A549 (cell line): ENCODE measurements around the gene VSIG8. TPM values are rescaled to one million over a fixed set of nuclear protein-coding genes. Genes with fewer than 3 reads are reported as not detected.

Experiments used
- ATAC-seq, 2 experiments: fragments of 200-7000 bp in 1 of 2; fragments of >200 bp in 1 of 2; cut with Nextera tagmentation in 1 of 2; cut with Tn5 transposase in 1 of 2; 3 replicates each; pipeline versions ENCODE4 v1.8.0 to v1.9.1; 2018 to 2020; ENCODE audit warnings: mild to moderate bottlenecking in 1 of 2, moderate library complexity in 1 of 2
- CTCF ChIA-PET: fragments of 300-600 bp; sonication (Branson Sonifier 250); formaldehyde crosslinking; extraction: SDS; loops from one replicate; lab custom pipeline; 2021; ENCODE audit warnings: antibody characterized with exemption, inconsistent platforms; lab: Yijun Ruan, JAX
- POLR2A ChIA-PET: fragments of 350-600 bp; formaldehyde crosslinking; extraction: SDS; loops from one replicate; lab custom pipeline; 2021; ENCODE audit warnings: antibody characterized with exemption, inconsistent platforms; lab: Yijun Ruan, JAX
- DNase-seq, 2 experiments: peaks; one replicate each; pipeline versions ENCODE4 v3.0.0 to v3.0.0-alpha.2; 2011 to 2016; ENCODE audit warnings: low read depth in 1 of 2, low spot score in 1 of 2
- FAIRE-seq: peaks from 2 replicates; lab custom pipeline; 2011; peaks lifted over from hg19 to GRCh38; lab: Jason Lieb, UNC
- H3K27ac ChIP-seq, 2 experiments: fragments of >200 bp; sonication (Bioruptor Twin); formaldehyde crosslinking; 3 replicates each; pipeline ENCODE4 v1.5.1; 2016 to 2017
- H3K4me1 ChIP-seq: fragments of >200 bp; sonication (Bioruptor Twin); formaldehyde crosslinking; 3 replicates; pipeline ENCODE4 v1.6.1; 2016
- H3K4me2 ChIP-seq: fragments of >200 bp; sonication (Bioruptor Twin); formaldehyde crosslinking; 3 replicates; pipeline ENCODE4 v1.6.1; 2016
- H3K4me3 ChIP-seq: fragments of >200 bp; sonication (Bioruptor Twin); formaldehyde crosslinking; 3 replicates; pipeline ENCODE4 v1.5.1; 2016
- H3K9me3 ChIP-seq: fragments of >200 bp; sonication (Bioruptor Twin); formaldehyde crosslinking; 3 replicates; pipeline ENCODE4 v1.6.1; 2016
- CTCF ChIP-seq: fragments of >200 bp; sonication (Bioruptor Twin); formaldehyde crosslinking; IDR thresholded peaks from 3 replicates; pipeline ENCODE4 v1.5.1; 2016
- ESRRA ChIP-seq: fragments of 150-350 bp; IDR thresholded peaks from 2 replicates; pipeline ENCODE4 v1.6.1; 2014; ENCODE audit warnings: mild to moderate bottlenecking, low read length, borderline replicate concordance
- GATA3 ChIP-seq: IDR thresholded peaks from 2 replicates; pipeline ENCODE4 v1.6.1; 2012; ENCODE audit warnings: borderline replicate concordance
- HOXB13 ChIP-seq: fragments of 250-450 bp; sonication (Bioruptor Pico); IDR thresholded peaks from 2 replicates; pipeline ENCODE4 v1.5.0; 2020; ENCODE audit warnings: low read depth, mild to moderate bottlenecking, moderate library complexity
- JUNB ChIP-seq: fragments of >200 bp; sonication (Bioruptor Twin); formaldehyde crosslinking; IDR thresholded peaks from 2 replicates; pipeline ENCODE4 v1.6.1; 2016
- KDM1A ChIP-seq: fragments of 200-600 bp; sonication (generic); IDR thresholded peaks from 2 replicates; pipeline ENCODE4 v1.6.1; 2016; ENCODE audit warnings: low read depth, mild to moderate bottlenecking
- MYC ChIP-seq: IDR thresholded peaks from 2 replicates; pipeline ENCODE4 v1.6.1; 2012; ENCODE audit warnings: mild to moderate bottlenecking, inconsistent platforms, low read length, improper control_type of control experiment, borderline replicate concordance
- NFE2L2 ChIP-seq: fragments of 150-350 bp; conservative IDR thresholded peaks from 2 replicates; pipeline ENCODE4 v1.6.1; 2014; ENCODE audit warnings: low read length
- NPAS2 ChIP-seq: fragments of 250-450 bp; sonication (Bioruptor Pico); IDR thresholded peaks from 2 replicates; pipeline ENCODE4 v1.8.0; 2022; ENCODE audit warnings: mild to moderate bottlenecking, moderate library complexity, borderline replicate concordance
- NR3C1 ChIP-seq: fragments of >200 bp; sonication (Bioruptor Twin); formaldehyde crosslinking; IDR thresholded peaks from 3 replicates; pipeline ENCODE4 v1.6.1; 2017
- PHF8 ChIP-seq: fragments of 200-600 bp; sonication (generic); IDR thresholded peaks from 2 replicates; pipeline ENCODE4 v1.6.1; 2016; ENCODE audit warnings: low read depth, mild to moderate bottlenecking, antibody characterized with exemption, moderate library complexity, borderline replicate concordance
- POLR2A ChIP-seq: IDR thresholded peaks from 2 replicates; pipeline ENCODE4 v1.6.1; 2012; ENCODE audit warnings: mild to moderate bottlenecking, low read length
- RAD21 ChIP-seq, 2 experiments: fragments of >200 bp in 1 of 2; sonication (Bioruptor Twin) in 1 of 2; formaldehyde crosslinking in 1 of 2; IDR thresholded peaks in 1 of 2; conservative IDR thresholded peaks in 1 of 2; 2 replicates in 1 of 2; 3 replicates in 1 of 2; pipeline ENCODE4 v1.6.1; 2012 to 2018; ENCODE audit warnings: inconsistent platforms in 1 of 2
- RCOR1 ChIP-seq: fragments of 150-350 bp; IDR thresholded peaks from 2 replicates; pipeline ENCODE4 v1.6.1; 2014; ENCODE audit warnings: antibody characterized with exemption, low read length, low read depth
- REST ChIP-seq: fragments of 200-600 bp; sonication (generic); IDR thresholded peaks from 2 replicates; pipeline ENCODE4 v1.6.1; 2016; ENCODE audit warnings: antibody characterized with exemption, mild to moderate bottlenecking, moderate library complexity
- RNF2 ChIP-seq: fragments of 200-600 bp; sonication (generic); IDR thresholded peaks from 2 replicates; pipeline ENCODE4 v1.6.1; 2016; ENCODE audit warnings: low read depth, mild to moderate bottlenecking, antibody characterized with exemption, moderate library complexity, borderline replicate concordance
- TP53 ChIP-seq: fragments of 250-450 bp; sonication (Bioruptor Pico); IDR thresholded peaks from 2 replicates; pipeline ENCODE4 v1.5.0; 2021; ENCODE audit warnings: mild to moderate bottlenecking, moderate library complexity
- ZSCAN20 ChIP-seq: fragments of 250-450 bp; sonication (Bioruptor Pico); IDR thresholded peaks from 2 replicates; pipeline ENCODE4 v1.8.0; 2022; ENCODE audit warnings: mild to moderate bottlenecking, moderate library complexity
- whole genome bisulfite sequencing: methylation state at CpG from one replicate; pipeline ENCODE4 v1.1.6; 2017; ENCODE audit errors: missing lambda C conversion rate; 5-methylcytosine and 5-hydroxymethylcytosine counted together
- polyA plus RNA-seq, 4 experiments: library from polyadenylated mRNA; depleted of rRNA in 3 of 4; stranded (reverse); fragments of >200 nt; fragmentation: RNase III in 1 of 4; extraction: RNeasy Plus Mini Kit Qiagen cat#74134 plus additional on column Dnase treatment in 1 of 4; gene quantifications; 2 replicates in 3 of 4; 3 replicates in 1 of 4; pipeline ENCODE4 v1.2.3, GENCODE V29; 2011 to 2017
- TF ChIP-seq, protein P1 (sequence below): fragments of 150-350 bp; IDR thresholded peaks from 2 replicates; pipeline ENCODE4 v1.6.1; 2014; ENCODE audit warnings: low read depth, mild to moderate bottlenecking, low read length
- TF ChIP-seq, protein P2 (sequence below): fragments of >200 bp; sonication (Bioruptor Twin); formaldehyde crosslinking; IDR thresholded peaks from 3 replicates; pipeline ENCODE4 v1.6.1; 2016
- TF ChIP-seq, protein P3 (sequence below): IDR thresholded peaks from 2 replicates; pipeline ENCODE4 v1.6.1; 2012; ENCODE audit warnings: low read depth, borderline replicate concordance

The VSIG8 gene
- polyA plus RNA-seq, 2 of the 4 experiments (the other 2 are of a cell fraction) = 0.04 to 0.09 TPM

DNA sequence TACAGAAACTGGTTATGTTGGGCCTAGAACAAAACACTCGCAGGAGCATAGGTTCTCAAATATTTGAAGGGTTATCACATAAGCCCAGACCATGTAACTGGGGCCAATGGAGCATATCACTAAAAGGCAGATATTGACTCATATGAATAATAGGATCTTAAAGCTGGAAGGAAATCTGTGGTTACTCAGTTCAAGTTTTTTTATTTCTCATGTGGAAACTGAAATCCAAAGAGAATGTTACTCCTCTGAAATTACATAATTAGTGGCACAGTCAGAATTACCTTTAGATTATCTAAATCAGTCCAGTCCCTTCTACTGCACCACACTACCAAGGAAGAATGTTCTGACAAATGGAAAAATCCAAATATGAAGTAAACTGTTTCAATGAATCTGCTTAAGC is 23.7 kb downstream of the VSIG8 start:
- Histone ChIP-seq H3K4me2 (no peak overlapping the region), H3K9me3 (no peaks in the 10 kb centered on the region), H3K4me1 (no peaks in the 10 kb centered on the region), H3K27ac (no peak overlapping the region), H3K4me3 (no peak overlapping the region)
- CTCF ChIA-PET = interaction anchor here (1.5 to 5.2 kb wide), 2 partner anchors 52 to 168 kb away, joined by 6 to 53 read pairs; no protein-coding TSS in a partner anchor
- POLR2A ChIA-PET = no interaction called here
- FAIRE-seq (no peak), ATAC-seq (no peak), DNase-seq (no peak)
- WGBS = 87% methylated on average over 1 of the region's 1 CpG
- TF ChIP-seq JUNB (no peak), ZSCAN20 (CRISPR knock-in tag) (no peak), RAD21 (conservative IDR thresholded peaks at IDR 0.05 in 1 of 2, IDR thresholded peaks at IDR 0.05 in 1 of 2) (no peak), RNF2 (no peak), REST (no peak), HOXB13 (no peak), PHF8 (no peak), NPAS2 (CRISPR knock-in tag) (no peak), MYC (no peak), RCOR1 (no peak), TP53 (CRISPR knock-in tag) (no peak), NFE2L2 (no peak), POLR2A (no peak)
- TF ChIP-seq, protein P1, sequence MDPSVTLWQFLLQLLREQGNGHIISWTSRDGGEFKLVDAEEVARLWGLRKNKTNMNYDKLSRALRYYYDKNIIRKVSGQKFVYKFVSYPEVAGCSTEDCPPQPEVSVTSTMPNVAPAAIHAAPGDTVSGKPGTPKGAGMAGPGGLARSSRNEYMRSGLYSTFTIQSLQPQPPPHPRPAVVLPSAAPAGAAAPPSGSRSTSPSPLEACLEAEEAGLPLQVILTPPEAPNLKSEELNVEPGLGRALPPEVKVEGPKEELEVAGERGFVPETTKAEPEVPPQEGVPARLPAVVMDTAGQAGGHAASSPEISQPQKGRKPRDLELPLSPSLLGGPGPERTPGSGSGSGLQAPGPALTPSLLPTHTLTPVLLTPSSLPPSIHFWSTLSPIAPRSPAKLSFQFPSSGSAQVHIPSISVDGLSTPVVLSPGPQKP = no peak
- TF ChIP-seq, protein P2, sequence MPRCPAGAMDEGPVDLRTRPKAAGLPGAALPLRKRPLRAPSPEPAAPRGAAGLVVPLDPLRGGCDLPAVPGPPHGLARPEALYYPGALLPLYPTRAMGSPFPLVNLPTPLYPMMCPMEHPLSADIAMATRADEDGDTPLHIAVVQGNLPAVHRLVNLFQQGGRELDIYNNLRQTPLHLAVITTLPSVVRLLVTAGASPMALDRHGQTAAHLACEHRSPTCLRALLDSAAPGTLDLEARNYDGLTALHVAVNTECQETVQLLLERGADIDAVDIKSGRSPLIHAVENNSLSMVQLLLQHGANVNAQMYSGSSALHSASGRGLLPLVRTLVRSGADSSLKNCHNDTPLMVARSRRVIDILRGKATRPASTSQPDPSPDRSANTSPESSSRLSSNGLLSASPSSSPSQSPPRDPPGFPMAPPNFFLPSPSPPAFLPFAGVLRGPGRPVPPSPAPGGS = no peak

DNA sequence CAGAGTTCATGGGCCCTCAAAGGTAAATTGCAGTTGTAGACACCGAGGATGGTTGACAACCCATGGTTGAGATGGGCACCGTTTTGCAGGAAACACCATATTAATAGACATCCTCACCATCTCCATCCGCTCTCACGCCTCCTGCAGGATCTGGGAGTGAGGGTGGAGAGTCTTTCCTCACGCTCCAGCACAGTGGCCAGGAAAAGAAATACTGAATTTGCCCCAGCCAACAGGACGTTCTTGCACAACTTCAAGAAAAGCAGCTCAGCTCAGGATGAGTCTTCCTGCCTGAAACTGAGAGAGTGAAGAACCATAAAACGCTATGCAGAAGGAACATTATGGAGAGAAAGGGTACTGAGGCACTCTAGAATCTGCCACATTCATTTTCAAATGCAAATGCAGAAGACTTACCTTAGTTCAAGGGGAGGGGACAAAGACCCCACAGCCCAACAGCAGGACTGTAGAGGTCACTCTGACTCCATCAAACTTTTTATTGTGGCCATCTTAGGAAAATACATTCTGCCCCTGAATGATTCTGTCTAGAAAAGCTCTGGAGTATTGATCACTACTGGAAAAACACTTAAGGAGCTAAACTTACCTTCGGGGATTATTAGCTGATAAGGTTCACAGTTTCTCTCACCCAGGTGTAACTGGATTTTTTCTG is 26.5 kb downstream of the VSIG8 start:
- ATAC-seq (peak in 1 of 2 experiments; percentile 52; a peak in 2 of 6 replicates), FAIRE-seq (no peak), DNase-seq (no peak)
- no peak overlapping the region for H3K27ac ChIP-seq
- no peak overlapping the region for H3K4me2 ChIP-seq
- WGBS = 66% methylated on average over 8 of the region's 8 CpGs
- no peak overlapping the region for H3K4me3 ChIP-seq
- CTCF ChIA-PET = interaction anchor here (0.8 to 4.6 kb wide), 8 partner anchors 13 to 172 kb away, joined by 3 to 31 read pairs (median 4); no protein-coding TSS in a partner anchor
- TF ChIP-seq JUNB (no peak), RCOR1 (no peak), GATA3 (no peak), ESRRA (no peak), RAD21 (conservative IDR thresholded peaks at IDR 0.05 in 1 of 2, IDR thresholded peaks at IDR 0.05 in 1 of 2) (peak in 1 of 2 experiments; percentile 50; a peak in 3 of 5 replicates), TP53 (CRISPR knock-in tag) (no peak), NR3C1 (no peak), KDM1A (no peak), CTCF (peak; percentile 20; the same call in 1 of the 3 replicates)
- TF ChIP-seq, protein P2 = no peak
- TF ChIP-seq, protein P3, sequence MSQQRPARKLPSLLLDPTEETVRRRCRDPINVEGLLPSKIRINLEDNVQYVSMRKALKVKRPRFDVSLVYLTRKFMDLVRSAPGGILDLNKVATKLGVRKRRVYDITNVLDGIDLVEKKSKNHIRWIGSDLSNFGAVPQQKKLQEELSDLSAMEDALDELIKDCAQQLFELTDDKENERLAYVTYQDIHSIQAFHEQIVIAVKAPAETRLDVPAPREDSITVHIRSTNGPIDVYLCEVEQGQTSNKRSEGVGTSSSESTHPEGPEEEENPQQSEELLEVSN = no peak
- no peaks in the 10 kb centered on the region for H3K4me1 ChIP-seq
- POLR2A ChIA-PET = no interaction called here
- no peaks in the 10 kb centered on the region for H3K9me3 ChIP-seq
